Measurements from ENCODE around the gene PPM1H.
A peak's percentile ranks its signal among the peaks of the same experiment; 100 is the strongest.

The PPM1H gene

GRCh38 chr12:62701492-62701891 is 233.5 kb downstream of the PPM1H start:
- no peak for DNase-seq

- DNase-seq, result no peak
Observed at GRCh38 chr12:62700091-62700880, 234.7 kb downstream of the PPM1H start.

- DNase-seq, result no peak
Observed at GRCh38 chr12:62698701-62699101, 236.2 kb downstream of the PPM1H start.

- no peak for DNase-seq
Observed at GRCh38 chr12:62697893-62698292, 237.1 kb downstream of the PPM1H start.

- no peak for DNase-seq
Observed at GRCh38 chr12:62695696-62696095, 239.3 kb downstream of the PPM1H start.

GRCh38 chr12:62694632-62695031 is 240.3 kb downstream of the PPM1H start:
- no peak for DNase-seq

GRCh38 chr12:62694116-62694515 is 240.8 kb downstream of the PPM1H start:
- DNase-seq, result no peak

GRCh38 chr12:62693376-62694050 is 241.4 kb downstream of the PPM1H start:
- DNase-seq, result peak; percentile 62

- DNase-seq, result no peak
Observed at GRCh38 chr12:62692884-62693283, 242.1 kb downstream of the PPM1H start.

GRCh38 chr12:62691309-62691708 is 243.6 kb downstream of the PPM1H start:
- no peak for DNase-seq

- no peak for DNase-seq
Observed at GRCh38 chr12:62689042-62689839, 245.7 kb downstream of the PPM1H start.

- no peak for DNase-seq
Observed at GRCh38 chr12:62686938-62687337, 248.0 kb downstream of the PPM1H start.

GRCh38 chr12:62684570-62685295 is 250.2 kb downstream of the PPM1H start:
- no peak for DNase-seq

- no peak for DNase-seq
Observed at GRCh38 chr12:62683776-62684569, 251.0 kb downstream of the PPM1H start.

- DNase-seq, result no peak
Observed at GRCh38 chr12:62681306-62681705, 253.6 kb downstream of the PPM1H start.

GRCh38 chr12:62679608-62680007 is 255.3 kb downstream of the PPM1H start:
- DNase-seq, result no peak

GRCh38 chr12:62677355-62677754 is 257.6 kb downstream of the PPM1H start:
- no peak for DNase-seq

- no peak for DNase-seq
Observed at GRCh38 chr12:62676521-62677307, 258.2 kb downstream of the PPM1H start.

GRCh38 chr12:62673028-62673815 is 261.7 kb downstream of the PPM1H start:
- no peak for DNase-seq

- no peak for DNase-seq
Observed at GRCh38 chr12:62670986-62671720, 263.8 kb downstream of the PPM1H start.

All from SHP77 treated with DMSO at 0.1 percent for 48 hours (cell line).